ENCODE results near the gene CCND3. TPM values are rescaled to one million over a fixed set of nuclear protein-coding genes. Genes with fewer than 3 reads are reported as not detected.

CCND3 gene
- total and polyA plus RNA-seq, 2 of the 8 experiments (the other 6 are each of a cell fraction or from before 2014, with no cell fraction given) = 30.6 to 32.9 TPM

DNA sequence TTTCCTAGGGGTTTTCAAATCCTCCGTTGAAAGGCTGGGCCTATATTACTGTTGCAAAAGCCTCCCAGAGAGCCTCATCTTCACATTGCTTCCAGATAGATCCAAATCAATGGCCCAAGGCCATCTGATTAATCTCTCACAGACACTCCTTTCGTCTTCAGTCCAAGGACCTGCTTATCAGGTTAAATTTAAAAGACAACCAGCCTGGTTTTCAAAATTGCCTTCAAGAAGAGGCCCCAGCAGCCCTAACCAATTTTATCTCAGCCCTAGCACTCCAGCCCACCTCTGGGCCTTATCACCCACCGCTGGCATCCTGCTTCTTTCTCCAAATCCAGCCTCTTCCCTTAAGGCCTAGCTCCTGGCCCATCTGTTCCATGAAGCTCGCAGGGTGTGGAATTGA, 15.5 kb upstream of the CCND3 start (continued):
- TF ChIP-seq, protein P1, sequence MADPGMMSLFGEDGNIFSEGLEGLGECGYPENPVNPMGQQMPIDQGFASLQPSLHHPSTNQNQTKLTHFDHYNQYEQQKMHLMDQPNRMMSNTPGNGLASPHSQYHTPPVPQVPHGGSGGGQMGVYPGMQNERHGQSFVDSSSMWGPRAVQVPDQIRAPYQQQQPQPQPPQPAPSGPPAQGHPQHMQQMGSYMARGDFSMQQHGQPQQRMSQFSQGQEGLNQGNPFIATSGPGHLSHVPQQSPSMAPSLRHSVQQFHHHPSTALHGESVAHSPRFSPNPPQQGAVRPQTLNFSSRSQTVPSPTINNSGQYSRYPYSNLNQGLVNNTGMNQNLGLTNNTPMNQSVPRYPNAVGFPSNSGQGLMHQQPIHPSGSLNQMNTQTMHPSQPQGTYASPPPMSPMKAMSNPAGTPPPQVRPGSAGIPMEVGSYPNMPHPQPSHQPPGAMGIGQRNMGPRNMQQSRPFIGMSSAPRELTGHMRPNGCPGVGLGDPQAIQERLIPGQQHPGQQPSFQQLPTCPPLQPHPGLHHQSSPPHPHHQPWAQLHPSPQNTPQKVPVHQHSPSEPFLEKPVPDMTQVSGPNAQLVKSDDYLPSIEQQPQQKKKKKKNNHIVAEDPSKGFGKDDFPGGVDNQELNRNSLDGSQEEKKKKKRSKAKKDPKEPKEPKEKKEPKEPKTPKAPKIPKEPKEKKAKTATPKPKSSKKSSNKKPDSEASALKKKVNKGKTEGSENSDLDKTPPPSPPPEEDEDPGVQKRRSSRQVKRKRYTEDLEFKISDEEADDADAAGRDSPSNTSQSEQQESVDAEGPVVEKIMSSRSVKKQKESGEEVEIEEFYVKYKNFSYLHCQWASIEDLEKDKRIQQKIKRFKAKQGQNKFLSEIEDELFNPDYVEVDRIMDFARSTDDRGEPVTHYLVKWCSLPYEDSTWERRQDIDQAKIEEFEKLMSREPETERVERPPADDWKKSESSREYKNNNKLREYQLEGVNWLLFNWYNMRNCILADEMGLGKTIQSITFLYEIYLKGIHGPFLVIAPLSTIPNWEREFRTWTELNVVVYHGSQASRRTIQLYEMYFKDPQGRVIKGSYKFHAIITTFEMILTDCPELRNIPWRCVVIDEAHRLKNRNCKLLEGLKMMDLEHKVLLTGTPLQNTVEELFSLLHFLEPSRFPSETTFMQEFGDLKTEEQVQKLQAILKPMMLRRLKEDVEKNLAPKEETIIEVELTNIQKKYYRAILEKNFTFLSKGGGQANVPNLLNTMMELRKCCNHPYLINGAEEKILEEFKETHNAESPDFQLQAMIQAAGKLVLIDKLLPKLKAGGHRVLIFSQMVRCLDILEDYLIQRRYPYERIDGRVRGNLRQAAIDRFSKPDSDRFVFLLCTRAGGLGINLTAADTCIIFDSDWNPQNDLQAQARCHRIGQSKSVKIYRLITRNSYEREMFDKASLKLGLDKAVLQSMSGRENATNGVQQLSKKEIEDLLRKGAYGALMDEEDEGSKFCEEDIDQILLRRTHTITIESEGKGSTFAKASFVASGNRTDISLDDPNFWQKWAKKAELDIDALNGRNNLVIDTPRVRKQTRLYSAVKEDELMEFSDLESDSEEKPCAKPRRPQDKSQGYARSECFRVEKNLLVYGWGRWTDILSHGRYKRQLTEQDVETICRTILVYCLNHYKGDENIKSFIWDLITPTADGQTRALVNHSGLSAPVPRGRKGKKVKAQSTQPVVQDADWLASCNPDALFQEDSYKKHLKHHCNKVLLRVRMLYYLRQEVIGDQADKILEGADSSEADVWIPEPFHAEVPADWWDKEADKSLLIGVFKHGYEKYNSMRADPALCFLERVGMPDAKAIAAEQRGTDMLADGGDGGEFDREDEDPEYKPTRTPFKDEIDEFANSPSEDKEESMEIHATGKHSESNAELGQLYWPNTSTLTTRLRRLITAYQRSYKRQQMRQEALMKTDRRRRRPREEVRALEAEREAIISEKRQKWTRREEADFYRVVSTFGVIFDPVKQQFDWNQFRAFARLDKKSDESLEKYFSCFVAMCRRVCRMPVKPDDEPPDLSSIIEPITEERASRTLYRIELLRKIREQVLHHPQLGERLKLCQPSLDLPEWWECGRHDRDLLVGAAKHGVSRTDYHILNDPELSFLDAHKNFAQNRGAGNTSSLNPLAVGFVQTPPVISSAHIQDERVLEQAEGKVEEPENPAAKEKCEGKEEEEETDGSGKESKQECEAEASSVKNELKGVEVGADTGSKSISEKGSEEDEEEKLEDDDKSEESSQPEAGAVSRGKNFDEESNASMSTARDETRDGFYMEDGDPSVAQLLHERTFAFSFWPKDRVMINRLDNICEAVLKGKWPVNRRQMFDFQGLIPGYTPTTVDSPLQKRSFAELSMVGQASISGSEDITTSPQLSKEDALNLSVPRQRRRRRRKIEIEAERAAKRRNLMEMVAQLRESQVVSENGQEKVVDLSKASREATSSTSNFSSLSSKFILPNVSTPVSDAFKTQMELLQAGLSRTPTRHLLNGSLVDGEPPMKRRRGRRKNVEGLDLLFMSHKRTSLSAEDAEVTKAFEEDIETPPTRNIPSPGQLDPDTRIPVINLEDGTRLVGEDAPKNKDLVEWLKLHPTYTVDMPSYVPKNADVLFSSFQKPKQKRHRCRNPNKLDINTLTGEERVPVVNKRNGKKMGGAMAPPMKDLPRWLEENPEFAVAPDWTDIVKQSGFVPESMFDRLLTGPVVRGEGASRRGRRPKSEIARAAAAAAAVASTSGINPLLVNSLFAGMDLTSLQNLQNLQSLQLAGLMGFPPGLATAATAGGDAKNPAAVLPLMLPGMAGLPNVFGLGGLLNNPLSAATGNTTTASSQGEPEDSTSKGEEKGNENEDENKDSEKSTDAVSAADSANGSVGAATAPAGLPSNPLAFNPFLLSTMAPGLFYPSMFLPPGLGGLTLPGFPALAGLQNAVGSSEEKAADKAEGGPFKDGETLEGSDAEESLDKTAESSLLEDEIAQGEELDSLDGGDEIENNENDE (IDR thresholded peaks at IDR 0.05; ENCODE audit: insufficient replicate concordance, low read length) = no peak
- no peak for TF ChIP-seq GTF2F1 (IDR thresholded peaks at IDR 0.05; ENCODE audit: borderline replicate concordance, low read depth, low read length)
- TF ChIP-seq, protein P2, sequence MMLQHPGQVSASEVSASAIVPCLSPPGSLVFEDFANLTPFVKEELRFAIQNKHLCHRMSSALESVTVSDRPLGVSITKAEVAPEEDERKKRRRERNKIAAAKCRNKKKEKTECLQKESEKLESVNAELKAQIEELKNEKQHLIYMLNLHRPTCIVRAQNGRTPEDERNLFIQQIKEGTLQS (IDR thresholded peaks at IDR 0.05; ENCODE audit: insufficient read depth, low read depth, low read length) = no peak
- TF ChIP-seq HDAC6 (IDR thresholded peaks at IDR 0.05; ENCODE audit: low read depth, low read length) = no peak
- TF ChIP-seq RXRA (IDR thresholded peaks at IDR 0.05; ENCODE audit: insufficient read depth, low read depth, low read length) = no peak
- no peak for TF ChIP-seq FOSL1 (IDR thresholded peaks at IDR 0.05; ENCODE audit: insufficient read depth, low read depth, low read length)
- TF ChIP-seq POLR2A (IDR thresholded peaks at IDR 0.05; ENCODE audit: control extremely low read depth in 1 of 2, low read depth in 2 of 2, low read length in 2 of 2) = no peak
- TF ChIP-seq CHD1 (IDR thresholded peaks at IDR 0.05; ENCODE audit: low read depth, low read length) = no peak
- TF ChIP-seq TAF1 (IDR thresholded peaks at IDR 0.05; ENCODE audit: low read depth, low read length) = no peak

All from H1 (cell line).